HepG2 (cell line): ENCODE data around the gene CFL1. TPM values are rescaled to one million over a fixed set of nuclear protein-coding genes. Genes with fewer than 3 reads are reported as not detected.

Source experiments
- AHR ChIP-seq: IDR thresholded peaks from 2 replicates; pipeline ENCODE4 v1.6.1; 2018; ENCODE audit warnings: missing genetic modification reagents, missing compliant biosample characterization
- SAP130 ChIP-seq: IDR thresholded peaks from 2 replicates; pipeline ENCODE4 v1.6.1; 2016; ENCODE audit warnings: low read depth
- TEAD3 ChIP-seq: optimal IDR thresholded peaks from 2 replicates; pipeline ENCODE3; 2016; ENCODE audit warnings: borderline replicate concordance
- ZC3H4 ChIP-seq: sonication (generic); formaldehyde crosslinking; IDR thresholded peaks from 2 replicates; pipeline ENCODE4 v1.4.0; 2020; ENCODE audit warnings: missing genetic modification reagents, borderline replicate concordance
- ZNF350 ChIP-seq: sonication (generic); formaldehyde crosslinking; IDR thresholded peaks from 2 replicates; pipeline ENCODE4 v1.4.0; 2020; ENCODE audit warnings: mild to moderate bottlenecking, low read depth, missing genetic modification reagents, borderline replicate concordance
- ZNF615 ChIP-seq: sonication (generic); formaldehyde crosslinking; IDR thresholded peaks from 2 replicates; pipeline ENCODE4 v1.5.0; 2020; ENCODE audit warnings: mild to moderate bottlenecking, missing genetic modification reagents, borderline replicate concordance
- polyA plus RNA-seq, 8 experiments: library from polyadenylated mRNA; depleted of rRNA in 3 of 8; stranded (reverse) in 7 of 8; unstranded in 1 of 8; fragments of >200 nt; fragmentation: Illumina TruSeq in 4 of 8; extraction: Trizol in 4 of 8; gene quantifications; 2 replicates each; pipeline versions ENCODE4 v1.2.1 to v1.2.3, GENCODE V29; 2011 to 2016; ENCODE audit warnings: low read depth in 4 of 8, missing spikeins in 1 of 8, mixed read lengths in 1 of 8; ENCODE audit not compliant: insufficient read depth in 1 of 8
- total RNA-seq, 5 experiments: library from RNA; depleted of rRNA; stranded (reverse); fragments of >200 nt; fragmentation: Illumina TruSeq; extraction: Trizol; gene quantifications; 2 replicates each; pipeline ENCODE4 v1.2.3, GENCODE V29; 2016; ENCODE audit warnings: low read depth in 1 of 5
- TF ChIP-seq, protein P1 (sequence below), 2 experiments: sonication (generic) in 1 of 2; formaldehyde crosslinking in 1 of 2; IDR thresholded peaks; 2 replicates each; pipeline versions ENCODE4 v1.4.0 to v1.6.1; 2016 to 2020; ENCODE audit warnings: borderline replicate concordance in 1 of 2, low read depth in 1 of 2, mild to moderate bottlenecking in 1 of 2, missing genetic modification reagents in 1 of 2
- TF ChIP-seq, protein P2 (sequence below): sonication (generic); formaldehyde crosslinking; IDR thresholded peaks from 2 replicates; pipeline ENCODE4 v1.9.0; 2021; ENCODE audit warnings: missing genetic modification reagents, borderline replicate concordance
- TF ChIP-seq, protein P3 (sequence below): sonication (generic); formaldehyde crosslinking; IDR thresholded peaks from 2 replicates; pipeline ENCODE4 v1.4.0; 2020; ENCODE audit warnings: missing genetic modification reagents, borderline replicate concordance
- TF ChIP-seq, protein P4 (sequence below): sonication (generic); formaldehyde crosslinking; IDR thresholded peaks from 2 replicates; pipeline ENCODE4 v1.4.0; 2020; ENCODE audit warnings: missing genetic modification reagents, borderline replicate concordance

Gene CFL1
- total and polyA plus RNA-seq, 2 of the 13 experiments (the other 11 are each of a cell fraction or from before 2014, with no cell fraction given): 379 to 383 TPM

DNA sequence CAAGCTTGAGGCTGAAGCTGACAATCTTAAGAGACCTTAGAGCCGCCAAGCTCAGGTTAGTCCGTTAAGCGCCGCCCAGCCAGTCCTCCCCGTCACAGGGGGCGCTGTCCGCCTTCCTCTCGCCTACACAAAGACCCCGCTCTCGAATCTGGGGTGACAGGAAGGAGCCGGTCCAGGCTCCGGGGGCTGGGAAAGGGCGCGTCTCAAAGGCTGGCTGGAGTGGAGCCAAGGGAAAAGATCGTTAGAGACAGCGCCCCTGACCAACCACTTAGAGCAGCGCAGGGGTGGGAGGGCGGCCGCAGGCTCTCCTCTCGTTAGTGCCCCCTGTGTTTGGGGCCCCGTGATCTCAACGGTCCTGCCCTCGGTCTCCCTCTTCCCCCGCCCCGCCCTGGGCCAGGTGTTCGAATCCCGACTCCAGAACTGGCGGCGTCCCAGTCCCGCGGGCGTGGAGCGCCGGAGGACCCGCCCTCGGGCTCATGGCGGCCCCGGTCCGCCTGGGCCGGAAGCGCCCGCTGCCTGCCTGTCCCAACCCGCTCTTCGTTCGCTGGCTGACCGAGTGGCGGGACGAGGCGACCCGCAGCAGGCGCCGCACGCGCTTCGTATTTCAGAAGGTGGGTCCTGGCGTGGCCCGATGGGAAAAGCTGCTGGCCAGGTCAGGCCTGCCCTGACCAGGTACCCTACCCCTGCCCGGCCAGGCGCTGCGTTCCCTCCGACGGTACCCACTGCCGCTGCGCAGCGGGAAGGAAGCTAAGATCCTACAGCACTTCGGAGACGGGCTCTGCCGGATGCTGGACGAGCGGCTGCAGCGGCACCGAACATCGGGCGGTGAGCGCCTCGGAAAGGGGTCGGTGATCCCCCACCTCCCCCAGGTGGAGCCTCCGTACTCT, 2.5 kb upstream of the CFL1 start, which contains the start of gene MUS81 (continued):
- TF ChIP-seq, protein P1, sequence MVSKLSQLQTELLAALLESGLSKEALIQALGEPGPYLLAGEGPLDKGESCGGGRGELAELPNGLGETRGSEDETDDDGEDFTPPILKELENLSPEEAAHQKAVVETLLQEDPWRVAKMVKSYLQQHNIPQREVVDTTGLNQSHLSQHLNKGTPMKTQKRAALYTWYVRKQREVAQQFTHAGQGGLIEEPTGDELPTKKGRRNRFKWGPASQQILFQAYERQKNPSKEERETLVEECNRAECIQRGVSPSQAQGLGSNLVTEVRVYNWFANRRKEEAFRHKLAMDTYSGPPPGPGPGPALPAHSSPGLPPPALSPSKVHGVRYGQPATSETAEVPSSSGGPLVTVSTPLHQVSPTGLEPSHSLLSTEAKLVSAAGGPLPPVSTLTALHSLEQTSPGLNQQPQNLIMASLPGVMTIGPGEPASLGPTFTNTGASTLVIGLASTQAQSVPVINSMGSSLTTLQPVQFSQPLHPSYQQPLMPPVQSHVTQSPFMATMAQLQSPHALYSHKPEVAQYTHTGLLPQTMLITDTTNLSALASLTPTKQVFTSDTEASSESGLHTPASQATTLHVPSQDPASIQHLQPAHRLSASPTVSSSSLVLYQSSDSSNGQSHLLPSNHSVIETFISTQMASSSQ (IDR thresholded peaks at IDR 0.05; ENCODE audit: low read depth): no peak
- TF ChIP-seq, protein P1 (CRISPR knock-in tag; IDR thresholded peaks at IDR 0.05; ENCODE audit: borderline replicate concordance): no peak; the same call in 1 of the 2 replicates
- peak; percentile 83 for TF ChIP-seq ZNF350 (CRISPR knock-in tag)
- peak; percentile 29 for TF ChIP-seq TEAD3 (CRISPR knock-in tag)
- TF ChIP-seq AHR: no peak; the same call in 1 of the 2 replicates
- TF ChIP-seq ZNF615 (CRISPR knock-in tag): no peak; the same call in 1 of the 2 replicates
- TF ChIP-seq SAP130 (CRISPR knock-in tag): peak; percentile 92
- TF ChIP-seq ZC3H4 (CRISPR knock-in tag): no peak
- TF ChIP-seq, protein P2, sequence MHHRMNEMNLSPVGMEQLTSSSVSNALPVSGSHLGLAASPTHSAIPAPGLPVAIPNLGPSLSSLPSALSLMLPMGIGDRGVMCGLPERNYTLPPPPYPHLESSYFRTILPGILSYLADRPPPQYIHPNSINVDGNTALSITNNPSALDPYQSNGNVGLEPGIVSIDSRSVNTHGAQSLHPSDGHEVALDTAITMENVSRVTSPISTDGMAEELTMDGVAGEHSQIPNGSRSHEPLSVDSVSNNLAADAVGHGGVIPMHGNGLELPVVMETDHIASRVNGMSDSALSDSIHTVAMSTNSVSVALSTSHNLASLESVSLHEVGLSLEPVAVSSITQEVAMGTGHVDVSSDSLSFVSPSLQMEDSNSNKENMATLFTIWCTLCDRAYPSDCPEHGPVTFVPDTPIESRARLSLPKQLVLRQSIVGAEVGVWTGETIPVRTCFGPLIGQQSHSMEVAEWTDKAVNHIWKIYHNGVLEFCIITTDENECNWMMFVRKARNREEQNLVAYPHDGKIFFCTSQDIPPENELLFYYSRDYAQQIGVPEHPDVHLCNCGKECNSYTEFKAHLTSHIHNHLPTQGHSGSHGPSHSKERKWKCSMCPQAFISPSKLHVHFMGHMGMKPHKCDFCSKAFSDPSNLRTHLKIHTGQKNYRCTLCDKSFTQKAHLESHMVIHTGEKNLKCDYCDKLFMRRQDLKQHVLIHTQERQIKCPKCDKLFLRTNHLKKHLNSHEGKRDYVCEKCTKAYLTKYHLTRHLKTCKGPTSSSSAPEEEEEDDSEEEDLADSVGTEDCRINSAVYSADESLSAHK (CRISPR knock-in tag): no peak
- TF ChIP-seq, protein P3, sequence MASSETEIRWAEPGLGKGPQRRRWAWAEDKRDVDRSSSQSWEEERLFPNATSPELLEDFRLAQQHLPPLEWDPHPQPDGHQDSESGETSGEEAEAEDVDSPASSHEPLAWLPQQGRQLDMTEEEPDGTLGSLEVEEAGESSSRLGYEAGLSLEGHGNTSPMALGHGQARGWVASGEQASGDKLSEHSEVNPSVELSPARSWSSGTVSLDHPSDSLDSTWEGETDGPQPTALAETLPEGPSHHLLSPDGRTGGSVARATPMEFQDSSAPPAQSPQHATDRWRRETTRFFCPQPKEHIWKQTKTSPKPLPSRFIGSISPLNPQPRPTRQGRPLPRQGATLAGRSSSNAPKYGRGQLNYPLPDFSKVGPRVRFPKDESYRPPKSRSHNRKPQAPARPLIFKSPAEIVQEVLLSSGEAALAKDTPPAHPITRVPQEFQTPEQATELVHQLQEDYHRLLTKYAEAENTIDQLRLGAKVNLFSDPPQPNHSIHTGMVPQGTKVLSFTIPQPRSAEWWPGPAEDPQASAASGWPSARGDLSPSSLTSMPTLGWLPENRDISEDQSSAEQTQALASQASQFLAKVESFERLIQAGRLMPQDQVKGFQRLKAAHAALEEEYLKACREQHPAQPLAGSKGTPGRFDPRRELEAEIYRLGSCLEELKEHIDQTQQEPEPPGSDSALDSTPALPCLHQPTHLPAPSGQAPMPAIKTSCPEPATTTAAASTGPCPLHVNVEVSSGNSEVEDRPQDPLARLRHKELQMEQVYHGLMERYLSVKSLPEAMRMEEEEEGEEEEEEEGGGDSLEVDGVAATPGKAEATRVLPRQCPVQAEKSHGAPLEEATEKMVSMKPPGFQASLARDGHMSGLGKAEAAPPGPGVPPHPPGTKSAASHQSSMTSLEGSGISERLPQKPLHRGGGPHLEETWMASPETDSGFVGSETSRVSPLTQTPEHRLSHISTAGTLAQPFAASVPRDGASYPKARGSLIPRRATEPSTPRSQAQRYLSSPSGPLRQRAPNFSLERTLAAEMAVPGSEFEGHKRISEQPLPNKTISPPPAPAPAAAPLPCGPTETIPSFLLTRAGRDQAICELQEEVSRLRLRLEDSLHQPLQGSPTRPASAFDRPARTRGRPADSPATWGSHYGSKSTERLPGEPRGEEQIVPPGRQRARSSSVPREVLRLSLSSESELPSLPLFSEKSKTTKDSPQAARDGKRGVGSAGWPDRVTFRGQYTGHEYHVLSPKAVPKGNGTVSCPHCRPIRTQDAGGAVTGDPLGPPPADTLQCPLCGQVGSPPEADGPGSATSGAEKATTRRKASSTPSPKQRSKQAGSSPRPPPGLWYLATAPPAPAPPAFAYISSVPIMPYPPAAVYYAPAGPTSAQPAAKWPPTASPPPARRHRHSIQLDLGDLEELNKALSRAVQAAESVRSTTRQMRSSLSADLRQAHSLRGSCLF: no peak
- TF ChIP-seq, protein P4, sequence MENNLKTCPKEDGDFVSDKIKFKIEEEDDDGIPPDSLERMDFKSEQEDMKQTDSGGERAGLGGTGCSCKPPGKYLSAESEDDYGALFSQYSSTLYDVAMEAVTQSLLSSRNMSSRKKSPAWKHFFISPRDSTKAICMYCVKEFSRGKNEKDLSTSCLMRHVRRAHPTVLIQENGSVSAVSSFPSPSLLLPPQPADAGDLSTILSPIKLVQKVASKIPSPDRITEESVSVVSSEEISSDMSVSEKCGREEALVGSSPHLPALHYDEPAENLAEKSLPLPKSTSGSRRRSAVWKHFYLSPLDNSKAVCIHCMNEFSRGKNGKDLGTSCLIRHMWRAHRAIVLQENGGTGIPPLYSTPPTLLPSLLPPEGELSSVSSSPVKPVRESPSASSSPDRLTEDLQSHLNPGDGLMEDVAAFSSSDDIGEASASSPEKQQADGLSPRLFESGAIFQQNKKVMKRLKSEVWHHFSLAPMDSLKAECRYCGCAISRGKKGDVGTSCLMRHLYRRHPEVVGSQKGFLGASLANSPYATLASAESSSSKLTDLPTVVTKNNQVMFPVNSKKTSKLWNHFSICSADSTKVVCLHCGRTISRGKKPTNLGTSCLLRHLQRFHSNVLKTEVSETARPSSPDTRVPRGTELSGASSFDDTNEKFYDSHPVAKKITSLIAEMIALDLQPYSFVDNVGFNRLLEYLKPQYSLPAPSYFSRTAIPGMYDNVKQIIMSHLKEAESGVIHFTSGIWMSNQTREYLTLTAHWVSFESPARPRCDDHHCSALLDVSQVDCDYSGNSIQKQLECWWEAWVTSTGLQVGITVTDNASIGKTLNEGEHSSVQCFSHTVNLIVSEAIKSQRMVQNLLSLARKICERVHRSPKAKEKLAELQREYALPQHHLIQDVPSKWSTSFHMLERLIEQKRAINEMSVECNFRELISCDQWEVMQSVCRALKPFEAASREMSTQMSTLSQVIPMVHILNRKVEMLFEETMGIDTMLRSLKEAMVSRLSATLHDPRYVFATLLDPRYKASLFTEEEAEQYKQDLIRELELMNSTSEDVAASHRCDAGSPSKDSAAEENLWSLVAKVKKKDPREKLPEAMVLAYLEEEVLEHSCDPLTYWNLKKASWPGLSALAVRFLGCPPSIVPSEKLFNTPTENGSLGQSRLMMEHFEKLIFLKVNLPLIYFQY (CRISPR knock-in tag): 0 out of 2 replicates have a peak, but pooled peaks have one; percentile 24
